Keratinocyte (primary cell): ENCODE measurements around the gene SLC5A2. TPM values are rescaled to one million over a fixed set of nuclear protein-coding genes. Genes with fewer than 3 reads are reported as not detected.
"Not testable (repeated sequence)": the region's sequence is repeated elsewhere in the genome, so short reads cannot be mapped to it uniquely, and the experiment has no call there.

Experiments
- DNase-seq: peaks from one replicate; pipeline ENCODE4 v3.0.0-alpha.2; 2011; ENCODE audit warnings: low read depth, missing footprints, low spot score
- FAIRE-seq: peaks from 2 replicates; lab custom pipeline; 2011; peaks lifted over from hg19 to GRCh38; lab: Jason Lieb, UNC
- H2AFZ ChIP-seq: 2 replicates; pipeline ENCODE4 v1.6.0; 2012; ENCODE audit warnings: low read length, control low read depth, inconsistent platforms; ENCODE audit not compliant: control insufficient read depth
- H3K27ac ChIP-seq: 2 replicates; pipeline ENCODE4 v1.5.1; 2011; ENCODE audit warnings: low read length; ENCODE audit not compliant: control insufficient read depth, insufficient read depth
- H3K27me3 ChIP-seq: 3 replicates; pipeline ENCODE4 v1.6.0; 2011; ENCODE audit warnings: low read length; ENCODE audit not compliant: control insufficient read depth, insufficient read depth; ENCODE audit errors: extremely low read depth
- H3K36me3 ChIP-seq, 2 experiments: 2 replicates in 1 of 2; 3 replicates in 1 of 2; pipeline ENCODE4 v1.5.1; 2011; ENCODE audit warnings: low read length in 2 of 2, mild to moderate bottlenecking in 1 of 2; ENCODE audit not compliant: control insufficient read depth in 2 of 2, insufficient read depth in 2 of 2; ENCODE audit errors: extremely low read depth in 1 of 2
- H3K4me1 ChIP-seq: 3 replicates; pipeline ENCODE4 v1.5.1; 2011; ENCODE audit warnings: low read length; ENCODE audit not compliant: control insufficient read depth, insufficient read depth; ENCODE audit errors: extremely low read depth
- H3K4me2 ChIP-seq: 3 replicates; pipeline ENCODE4 v1.6.0; 2011; ENCODE audit warnings: low read depth, low read length; ENCODE audit not compliant: control insufficient read depth, insufficient read depth; ENCODE audit errors: extremely low read depth
- H3K4me3 ChIP-seq, 3 experiments: fragments of 200-600 bp in 1 of 3; sonication (generic) in 1 of 3; 2 replicates in 2 of 3; 3 replicates in 1 of 3; pipeline ENCODE4 v1.5.1; 2011 to 2016; ENCODE audit warnings: low read length in 3 of 3, mild to moderate bottlenecking in 3 of 3, control low read depth in 2 of 3, inconsistent platforms in 1 of 3, low read depth in 1 of 3, mixed read lengths in 1 of 3, mixed run types in 1 of 3, moderate library complexity in 1 of 3; ENCODE audit not compliant: control insufficient read depth in 2 of 3, insufficient read depth in 2 of 3; ENCODE audit errors: extremely low read depth in 1 of 3
- H3K79me2 ChIP-seq: 2 replicates; pipeline ENCODE4 v1.6.0; 2012; ENCODE audit warnings: low read length; ENCODE audit not compliant: control insufficient read depth, insufficient read depth
- H3K9ac ChIP-seq: 3 replicates; pipeline ENCODE4 v1.6.0; 2011; ENCODE audit warnings: low read length; ENCODE audit not compliant: control insufficient read depth, insufficient read depth; ENCODE audit errors: extremely low read depth
- H3K9me1 ChIP-seq: 3 replicates; pipeline ENCODE4 v1.6.0; 2011; ENCODE audit warnings: low read length; ENCODE audit not compliant: control insufficient read depth, insufficient read depth; ENCODE audit errors: extremely low read depth
- H3K9me3 ChIP-seq: 2 replicates; pipeline ENCODE4 v1.5.1; 2012; ENCODE audit warnings: low read depth, low read length; ENCODE audit not compliant: control insufficient read depth
- H4K20me1 ChIP-seq: 3 replicates; pipeline ENCODE4 v1.6.0; 2011; ENCODE audit warnings: low read length; ENCODE audit not compliant: control insufficient read depth, insufficient read depth; ENCODE audit errors: extremely low read depth
- CTCF ChIP-seq, 3 experiments: IDR thresholded peaks in 1 of 3; conservative IDR thresholded peaks in 1 of 3; optimal IDR thresholded peaks in 1 of 3; 2 replicates in 2 of 3; 3 replicates in 1 of 3; pipeline versions ENCODE3 to v1.5.1; 2011; ENCODE audit warnings: low read length in 3 of 3, mild to moderate bottlenecking in 3 of 3, moderate library complexity in 2 of 3, control low read depth in 1 of 3, inconsistent platforms in 1 of 3; ENCODE audit not compliant: insufficient read depth in 2 of 3; ENCODE audit errors: extremely low read depth in 1 of 3
- EZH2 ChIP-seq: IDR thresholded peaks from one replicate; pipeline ENCODE4 v1.6.1; 2012; ENCODE audit warnings: inconsistent platforms, mild to moderate bottlenecking, low read length, moderate library complexity
- dilution Hi-C: fragments of 300-500 bp; cut with MboI; formaldehyde crosslinking; loops from one replicate; pipeline ENCODE4 v1.7.0; 2020; ENCODE audit warnings: low sequenced_read_pairs; ENCODE audit not compliant: extremely low pct_ligation_motif_present
- polyA plus RNA-seq, 5 experiments: library from polyadenylated mRNA; depleted of rRNA in 3 of 5; stranded (reverse) in 3 of 5; stranded (forward) in 1 of 5; unstranded in 1 of 5; fragments of >200 nt; gene quantifications; 1 replicate in 1 of 5; 2 replicates in 3 of 5; 3 replicates in 1 of 5; pipeline versions ENCODE4 v1.2.1 to v1.2.3, GENCODE V29; 2011 to 2012; ENCODE audit warnings: missing spikeins in 2 of 5, low read depth in 1 of 5, low replicate concordance in 1 of 5

Gene SLC5A2
- polyA plus RNA-seq, 1 donor (not counting 4 experiments of a cell fraction or from before 2014, with no cell fraction given) = not detected

- no peak overlapping the region for H3K4me2 ChIP-seq
- no peaks in the 10 kb centered on the region for H4K20me1 ChIP-seq
- no peaks in the 10 kb centered on the region for H3K79me2 ChIP-seq
- DNase-seq = no peak
- no peaks in the 10 kb centered on the region for H3K36me3 ChIP-seq
- peaks cover 4% of the 10 kb centered on the region for H3K9me3 ChIP-seq
- no peak for TF ChIP-seq CTCF (optimal IDR thresholded peaks at IDR 0.05 in 1 of 3, IDR thresholded peaks at IDR 0.05 in 1 of 3, conservative IDR thresholded peaks at IDR 0.05 in 1 of 3; ENCODE audit: extremely low read depth in 1 of 3, insufficient read depth in 2 of 3, low read length in 3 of 3)
- no peak for TF ChIP-seq EZH2
- FAIRE-seq = no peak
- no peaks in the 10 kb centered on the region for H3K9me1 ChIP-seq
- no peak overlapping the region for H3K27ac ChIP-seq
- H3K27me3 ChIP-seq = peaks cover 5% of the 10 kb centered on the region
- no peak overlapping the region for H2AFZ ChIP-seq
- no peak overlapping the region for H3K9ac ChIP-seq
- dilution Hi-C loops = no loop called here
- H3K4me3 ChIP-seq = no peak overlapping the region
- no peaks in the 10 kb centered on the region for H3K4me1 ChIP-seq
Measured at GRCh38 chr16:31536804-31537361, 54.0 kb downstream of the SLC5A2 start.

GRCh38 chr16:31537362-31538242, 54.7 kb downstream of the SLC5A2 start:
- H2AFZ ChIP-seq = no peak overlapping the region
- dilution Hi-C loops = no loop called here
- H3K79me2 ChIP-seq = no peaks in the 10 kb centered on the region
- no peak overlapping the region for H3K27ac ChIP-seq
- no peak for TF ChIP-seq EZH2
- TF ChIP-seq CTCF (optimal IDR thresholded peaks at IDR 0.05 in 1 of 3, IDR thresholded peaks at IDR 0.05 in 1 of 3, conservative IDR thresholded peaks at IDR 0.05 in 1 of 3; ENCODE audit: extremely low read depth in 1 of 3, insufficient read depth in 2 of 3, low read length in 3 of 3) = no peak
- no peaks in the 10 kb centered on the region for H3K9me1 ChIP-seq
- no peak overlapping the region for H3K4me2 ChIP-seq
- H3K4me3 ChIP-seq = no peak overlapping the region
- FAIRE-seq (no peak), DNase-seq (no peak)
- no peak overlapping the region for H3K9ac ChIP-seq
- H4K20me1 ChIP-seq = no peaks in the 10 kb centered on the region
- H3K9me3 ChIP-seq = peaks cover 4% of the 10 kb centered on the region
- H3K4me1 ChIP-seq = no peaks in the 10 kb centered on the region
- H3K36me3 ChIP-seq = no peaks in the 10 kb centered on the region
- H3K27me3 ChIP-seq = peaks cover 5% of the 10 kb centered on the region

- H3K4me3 ChIP-seq, H3K4me1 ChIP-seq, H3K9me1 ChIP-seq, H4K20me1 ChIP-seq, H2AFZ ChIP-seq, H3K36me3 ChIP-seq, dilution Hi-C loops, H3K27me3 ChIP-seq, H3K79me2 ChIP-seq, H3K4me2 ChIP-seq, H3K9me3 ChIP-seq, H3K27ac ChIP-seq, DNase-seq, H3K9ac ChIP-seq, FAIRE-seq: not testable (repeated sequence)
Measured at GRCh38 chr16:31538243-31538598, 55.3 kb downstream of the SLC5A2 start.
